ENCODE data around the gene GLTP.

The GLTP gene

GRCh38 chr12:109919456-109919855, 39.1 kb upstream of the GLTP start:
- no peak for TF ChIP-seq CTCF (IDR thresholded peaks at IDR 0.05; ENCODE audit: low read depth, low read length)
- peaks cover 43% of the 10 kb centered on the region for H3K36me3 ChIP-seq

DNA sequence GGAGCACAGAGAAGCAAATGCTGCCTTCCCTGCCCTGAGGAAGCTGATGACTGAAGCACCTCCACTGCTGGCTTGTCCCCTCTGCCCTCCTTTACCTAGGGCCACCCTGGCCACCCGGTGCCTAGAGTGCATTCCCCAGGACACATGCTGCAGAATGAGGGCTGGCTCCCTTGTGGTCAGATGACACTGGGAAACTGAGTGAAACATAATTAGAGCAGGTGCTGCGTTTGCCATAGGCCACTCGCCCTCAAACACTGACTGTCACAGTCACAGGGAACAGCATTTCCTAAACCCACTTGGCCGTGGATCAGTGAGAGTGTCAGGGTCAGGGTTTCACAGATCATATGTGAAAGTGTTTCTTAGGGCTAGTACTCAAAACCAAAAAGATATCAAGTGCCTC, 35.7 kb upstream of the GLTP start:
- Histone ChIP-seq H3K4me3 (ENCODE audit: low read depth, low read length) (no peak overlapping the region), H3K9me3 (ENCODE audit: severe bottlenecking) (no peaks in the 10 kb centered on the region), H3K27me3 (ENCODE audit: insufficient read depth, low read depth, severe bottlenecking) (no peaks in the 10 kb centered on the region), H3K36me3 (peaks cover 71% of the 10 kb centered on the region), H3K27ac (no peak overlapping the region)
- TF ChIP-seq CTCF (IDR thresholded peaks at IDR 0.05; ENCODE audit: low read depth, low read length), result no peak
- no peak for DNase-seq

More at GRCh38 chr12:109919456-109919855, 39.1 kb upstream of the GLTP start:
- Histone ChIP-seq H3K4me3 (ENCODE audit: low read depth, low read length) (no peak overlapping the region), H3K27ac (no peak overlapping the region), H3K27me3 (ENCODE audit: insufficient read depth, low read depth, severe bottlenecking) (no peaks in the 10 kb centered on the region), H3K9me3 (ENCODE audit: severe bottlenecking) (no peaks in the 10 kb centered on the region)
- DNase-seq, result no peak

- Histone ChIP-seq H3K36me3 (peaks cover 75% of the 10 kb centered on the region), H3K27me3 (ENCODE audit: insufficient read depth, low read depth, severe bottlenecking) (no peaks in the 10 kb centered on the region), H3K4me3 (ENCODE audit: low read depth, low read length) (no peak overlapping the region), H3K27ac (no peak overlapping the region), H3K9me3 (ENCODE audit: severe bottlenecking) (no peaks in the 10 kb centered on the region)
- DNase-seq, result no peak
- no peak for TF ChIP-seq CTCF (IDR thresholded peaks at IDR 0.05; ENCODE audit: low read depth, low read length)
These were observed 35.1 kb upstream of the GLTP start for GRCh38 chr12:109915171-109916040.

DNA sequence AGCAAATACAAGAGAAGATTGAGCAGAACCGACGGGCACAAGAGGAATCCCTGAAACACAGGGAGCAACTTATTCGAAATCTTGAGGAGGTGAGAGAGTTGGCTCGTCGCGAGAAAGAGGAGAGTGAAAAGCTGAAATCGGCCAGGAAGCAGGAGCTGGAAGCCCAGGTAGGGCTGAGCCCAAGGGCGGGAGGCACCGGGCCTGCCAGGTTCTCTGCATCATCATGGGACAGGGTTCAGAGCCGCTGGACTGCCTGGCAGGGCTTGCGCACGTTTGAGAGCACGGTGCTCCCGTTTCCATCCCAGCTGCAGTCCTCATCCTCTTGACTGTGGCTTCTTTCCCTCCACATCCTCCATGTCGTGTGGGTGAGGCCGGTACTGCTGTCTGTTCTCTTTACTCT, 34.1 kb upstream of the GLTP start:
- Histone ChIP-seq H3K27me3 (ENCODE audit: insufficient read depth, low read depth, severe bottlenecking) (no peaks in the 10 kb centered on the region), H3K36me3 (peaks cover 85% of the 10 kb centered on the region), H3K27ac (no peak overlapping the region), H3K9me3 (ENCODE audit: severe bottlenecking) (no peaks in the 10 kb centered on the region), H3K4me3 (ENCODE audit: low read depth, low read length) (no peak overlapping the region)
- DNase-seq, result no peak
- TF ChIP-seq CTCF (IDR thresholded peaks at IDR 0.05; ENCODE audit: low read depth, low read length), result no peak

DNA sequence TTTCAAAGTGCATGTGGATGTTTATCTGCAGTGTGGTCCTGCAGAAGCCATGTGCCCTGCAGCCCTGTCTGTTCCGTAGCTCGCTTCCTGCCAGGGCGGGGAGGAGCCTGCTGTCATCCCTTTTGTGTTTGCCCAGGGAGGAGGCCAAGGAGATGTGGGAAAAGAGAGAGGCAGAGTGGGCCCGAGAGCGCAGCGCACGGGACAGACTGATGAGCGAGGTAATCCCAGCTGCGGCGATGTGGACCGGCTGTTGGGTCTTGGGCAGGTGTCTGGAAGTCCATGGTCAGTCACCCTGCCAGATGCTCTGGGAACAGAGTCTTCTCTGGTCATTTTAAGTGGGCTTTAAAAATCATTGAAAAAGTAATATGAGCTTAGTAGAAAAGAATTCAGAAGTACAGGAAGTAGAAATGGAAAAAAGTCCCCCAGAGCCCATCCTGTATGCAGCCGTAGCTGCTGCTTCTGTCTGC, 32.5 kb upstream of the GLTP start:
- no peaks in the 10 kb centered on the region for H3K9me3 ChIP-seq (ENCODE audit: severe bottlenecking)
- no peak for DNase-seq

More for the DNA sequence above, 32.5 kb upstream of the GLTP start:
- Histone ChIP-seq H3K27ac (no peak overlapping the region), H3K4me3 (ENCODE audit: low read depth, low read length) (no peak overlapping the region), H3K27me3 (ENCODE audit: insufficient read depth, low read depth, severe bottlenecking) (no peaks in the 10 kb centered on the region), H3K36me3 (peaks cover 90% of the 10 kb centered on the region)
- TF ChIP-seq CTCF (IDR thresholded peaks at IDR 0.05; ENCODE audit: low read depth, low read length), result no peak
